HEK293 (cell line): Measurements from ENCODE around the gene B4GALT2.

Experiments used
- ZNF10 ChIP-seq: fragments of 450-650 bp; formaldehyde crosslinking; IDR thresholded peaks from 2 replicates; pipeline ENCODE4 v1.5.1; 2017; ENCODE audit warnings: missing biosample characterization, missing genetic modification characterization
- ZNF501 ChIP-seq: fragments of 450-650 bp; formaldehyde crosslinking; IDR thresholded peaks from 2 replicates; pipeline ENCODE4 v1.5.1; 2016; ENCODE audit warnings: missing biosample characterization, missing genetic modification characterization

GRCh38 chr1:43932786-43933385 is 46.1 kb upstream of the B4GALT2 start:
- TF ChIP-seq ZNF501 (tag by site-specific recombination) = no peak
- TF ChIP-seq ZNF10 (tag by site-specific recombination) = no peak
